ENCODE measurements around the gene MAP2K6. TPM values are rescaled to one million over a fixed set of nuclear protein-coding genes. Genes with fewer than 3 reads are reported as not detected.

Gene MAP2K6
- total RNA-seq, 2 experiments from 2014 or later: 14.0 to 14.6 TPM

DNA sequence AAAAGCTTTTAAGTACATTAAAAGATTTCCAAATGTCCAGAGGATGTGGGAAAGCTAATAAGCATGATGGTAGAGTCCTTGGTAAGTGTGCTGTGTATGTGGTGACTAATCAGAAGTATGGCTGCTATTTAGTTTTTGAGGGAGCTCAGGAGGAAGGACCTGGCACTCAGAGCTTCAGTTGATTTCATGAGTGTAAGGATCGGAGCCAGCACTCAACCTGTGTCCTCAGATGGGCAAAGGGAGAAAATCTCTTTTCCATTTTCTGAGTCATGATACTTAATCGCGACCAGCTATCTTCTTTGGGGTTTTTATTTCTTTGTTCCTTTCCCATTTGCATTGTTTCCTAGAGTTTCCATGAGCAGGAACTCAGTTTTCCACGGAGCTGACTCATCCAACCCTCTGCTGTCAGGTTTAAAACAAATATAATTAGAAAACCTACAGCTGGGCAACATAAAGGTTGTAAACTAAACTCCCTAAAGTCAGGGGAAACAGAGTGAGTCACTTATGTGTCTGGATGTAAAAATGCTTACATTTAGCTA lies 125.4 kb downstream of the MAP2K6 start:
- Histone ChIP-seq H3K27ac (ENCODE audit: low read depth in 1 of 2, low read length in 2 of 2) (no peak overlapping the region), H3K27me3 (ENCODE audit: control insufficient read depth in 1 of 2, insufficient read depth in 2 of 2, low read length in 2 of 2) (no peaks in the 10 kb centered on the region), H3K4me1 (ENCODE audit: insufficient read depth, low read length) (no peaks in the 10 kb centered on the region), H3K4me3 (ENCODE audit: low read length) (no peak overlapping the region), H3K9me3 (ENCODE audit: control insufficient read depth in 1 of 2, insufficient read depth in 1 of 2, low read length in 2 of 2) (no peaks in the 10 kb centered on the region), H3K36me3 (ENCODE audit: insufficient read depth, low read length) (peaks cover 58% of the 10 kb centered on the region)
- ChIA-PET CTCF (interaction anchor here (1.3 kb wide), 1 partner anchor 7 kb away, joined by 3 read pairs; no protein-coding TSS in a partner anchor), POLR2A (no interaction called here)
- intact Hi-C loops (cut with DNase I, micrococcal nuclease): no loop called here
- Mint-ChIP-seq H3K36me3 (ENCODE audit: low read depth) (peaks cover 92% of the 10 kb centered on the region), H3K4me1 (ENCODE audit: low read depth) (no peaks in the 10 kb centered on the region), H3K4me3 (no peak overlapping the region), H3K9me3 (no peaks in the 10 kb centered on the region), H3K27me3 (no peaks in the 10 kb centered on the region), H3K27ac (no peak overlapping the region)
- no peak for TF ChIP-seq CTCF (IDR thresholded peaks at IDR 0.05)
- DNase-seq (no peak), ATAC-seq (ENCODE audit: poor library complexity) (no peak)

DNA sequence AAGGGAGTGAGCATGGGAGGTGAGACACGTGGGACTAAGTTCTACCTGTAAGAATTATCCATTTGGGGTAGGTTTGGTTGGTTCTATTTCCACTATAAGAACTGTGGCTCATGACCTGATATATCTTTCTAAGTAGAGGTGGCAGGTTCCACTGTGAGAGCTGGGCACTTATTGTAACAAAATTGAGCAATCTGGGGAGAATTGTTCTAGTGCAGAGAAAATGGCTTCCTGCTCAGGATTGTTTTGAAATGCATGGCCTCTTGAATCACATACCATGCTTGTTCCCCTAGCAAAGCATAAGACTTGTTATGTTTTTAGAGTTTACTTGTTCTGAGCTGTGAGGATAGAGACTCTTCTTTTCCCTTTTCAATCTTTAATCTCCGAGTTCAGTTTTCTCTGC lies 125.9 kb downstream of the MAP2K6 start:
- Mint-ChIP-seq H3K9me3 (no peaks in the 10 kb centered on the region), H3K4me1 (ENCODE audit: low read depth) (no peaks in the 10 kb centered on the region), H3K36me3 (ENCODE audit: low read depth) (peaks cover 92% of the 10 kb centered on the region), H3K27ac (no peak overlapping the region), H3K4me3 (no peak overlapping the region), H3K27me3 (no peaks in the 10 kb centered on the region)
- ChIA-PET POLR2A (no interaction called here), CTCF (interaction anchor here (1.3 kb wide), 1 partner anchor 8 kb away, joined by 3 read pairs; no protein-coding TSS in a partner anchor)
- no peak overlapping the region for H3K4me3 ChIP-seq (ENCODE audit: low read length)
- H3K9me3 ChIP-seq (ENCODE audit: control insufficient read depth in 1 of 2, insufficient read depth in 1 of 2, low read length in 2 of 2): no peaks in the 10 kb centered on the region
- H3K36me3 ChIP-seq (ENCODE audit: insufficient read depth, low read length): peaks cover 54% of the 10 kb centered on the region
- no peak for TF ChIP-seq CTCF (IDR thresholded peaks at IDR 0.05)
- no peak overlapping the region for H3K27ac ChIP-seq (ENCODE audit: low read depth in 1 of 2, low read length in 2 of 2)
- intact Hi-C loops (cut with DNase I, micrococcal nuclease): no loop called here
- H3K27me3 ChIP-seq (ENCODE audit: control insufficient read depth in 1 of 2, insufficient read depth in 2 of 2, low read length in 2 of 2): no peaks in the 10 kb centered on the region
- no peaks in the 10 kb centered on the region for H3K4me1 ChIP-seq (ENCODE audit: insufficient read depth, low read length)
- ATAC-seq (ENCODE audit: poor library complexity) (no peak), DNase-seq (no peak)

DNA sequence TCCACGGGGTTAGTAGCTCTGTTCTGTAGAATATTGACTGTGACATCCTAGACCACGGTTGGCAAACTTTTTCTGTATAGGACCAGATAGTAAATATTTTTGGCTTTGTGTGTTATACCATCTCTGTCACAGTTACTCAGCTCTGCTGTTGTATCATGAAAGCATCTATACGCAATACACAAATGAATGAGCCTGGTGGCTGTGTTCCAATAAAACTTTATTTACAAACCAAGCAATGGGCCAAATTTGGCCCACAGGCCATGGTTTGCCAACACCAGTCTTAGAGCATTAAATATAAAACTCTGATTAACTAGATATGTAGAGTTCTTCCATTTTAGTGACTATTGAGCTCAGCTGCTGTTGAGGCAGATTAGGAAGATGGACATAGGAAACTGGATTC lies 132.7 kb downstream of the MAP2K6 start:
- no peak overlapping the region for H3K27ac Mint-ChIP-seq
- Histone ChIP-seq H3K4me3 (ENCODE audit: low read length) (no peak overlapping the region), H3K9me3 (ENCODE audit: control insufficient read depth in 1 of 2, insufficient read depth in 1 of 2, low read length in 2 of 2) (no peaks in the 10 kb centered on the region), H3K4me1 (ENCODE audit: insufficient read depth, low read length) (no peaks in the 10 kb centered on the region), H3K27ac (ENCODE audit: low read depth in 1 of 2, low read length in 2 of 2) (no peak overlapping the region), H3K27me3 (ENCODE audit: control insufficient read depth in 1 of 2, insufficient read depth in 2 of 2, low read length in 2 of 2) (no peaks in the 10 kb centered on the region), H3K36me3 (ENCODE audit: insufficient read depth, low read length) (peaks cover 5% of the 10 kb centered on the region)
- ChIA-PET POLR2A (no interaction called here), CTCF (no interaction called here)
- no peak for TF ChIP-seq CTCF (IDR thresholded peaks at IDR 0.05)
- DNase-seq (no peak), ATAC-seq (ENCODE audit: poor library complexity) (no peak)
- no peaks in the 10 kb centered on the region for H3K4me1 Mint-ChIP-seq (ENCODE audit: low read depth)
- intact Hi-C loops (cut with DNase I, micrococcal nuclease): no loop called here
- peaks cover 83% of the 10 kb centered on the region for H3K36me3 Mint-ChIP-seq (ENCODE audit: low read depth)
- H3K4me3 Mint-ChIP-seq: no peak overlapping the region
- H3K9me3 Mint-ChIP-seq: no peaks in the 10 kb centered on the region
- H3K27me3 Mint-ChIP-seq: no peaks in the 10 kb centered on the region

Data from CD4-positive, alpha-beta T cell (primary cell).